Muscle layer of colon (tissue), 2 donors: Measurements from ENCODE around the gene PET100.

Experiments used
- H3K27ac ChIP-seq: one replicate; pipeline ENCODE4 v1.7.0; 2013; ENCODE audit warnings: low read depth, mild to moderate bottlenecking, low read length, moderate library complexity
- H3K27me3 ChIP-seq, 2 donors: one replicate each; pipeline ENCODE4 v1.7.0; 2013; ENCODE audit warnings: low read length in 2 of 2, mild to moderate bottlenecking in 2 of 2; ENCODE audit not compliant: insufficient read depth in 2 of 2, control insufficient read depth in 1 of 2
- H3K36me3 ChIP-seq: one replicate; pipeline ENCODE4 v1.7.0; 2013; ENCODE audit warnings: mild to moderate bottlenecking, low read length; ENCODE audit not compliant: insufficient read depth
- H3K4me1 ChIP-seq: one replicate; pipeline ENCODE4 v1.7.0; 2013; ENCODE audit warnings: mild to moderate bottlenecking, low read length; ENCODE audit not compliant: insufficient read depth
- H3K4me3 ChIP-seq, 2 donors: one replicate each; pipeline ENCODE4 v1.7.0; 2013; ENCODE audit warnings: low read length in 2 of 2, low read depth in 1 of 2, mild to moderate bottlenecking in 1 of 2, moderate library complexity in 1 of 2
- H3K9ac ChIP-seq: one replicate; pipeline ENCODE4 v1.7.0; 2013; ENCODE audit warnings: low read length
- H3K9me3 ChIP-seq: one replicate; pipeline ENCODE4 v1.7.0; 2013; ENCODE audit warnings: mild to moderate bottlenecking, low read length
- donor health status: abdominal sarcoma.
- donor health status: Adenocarcinoma of cecum.

PET100 gene

GRCh38 chr19:7602935-7603497 lies 26.6 kb upstream of the PET100 start:
- no peaks in the 10 kb centered on the region for H3K9me3 ChIP-seq
- H3K4me1 ChIP-seq, result no peaks in the 10 kb centered on the region
- H3K27ac ChIP-seq, result no peak overlapping the region
- no peak overlapping the region for H3K9ac ChIP-seq
- H3K27me3 ChIP-seq, result peaks cover 0 to 22% of the 10 kb centered on the region in 2 donors
- H3K4me3 ChIP-seq, result no peak overlapping the region
- no peaks in the 10 kb centered on the region for H3K36me3 ChIP-seq

GRCh38 chr19:7603919-7604318 lies 25.7 kb upstream of the PET100 start:
- H3K36me3 ChIP-seq, result no peaks in the 10 kb centered on the region
- no peak overlapping the region for H3K9ac ChIP-seq
- no peaks in the 10 kb centered on the region for H3K9me3 ChIP-seq
- H3K4me3 ChIP-seq, result no peak overlapping the region
- peaks cover 0 to 15% of the 10 kb centered on the region in 2 donors for H3K27me3 ChIP-seq
- H3K27ac ChIP-seq, result no peak overlapping the region
- no peaks in the 10 kb centered on the region for H3K4me1 ChIP-seq

DNA sequence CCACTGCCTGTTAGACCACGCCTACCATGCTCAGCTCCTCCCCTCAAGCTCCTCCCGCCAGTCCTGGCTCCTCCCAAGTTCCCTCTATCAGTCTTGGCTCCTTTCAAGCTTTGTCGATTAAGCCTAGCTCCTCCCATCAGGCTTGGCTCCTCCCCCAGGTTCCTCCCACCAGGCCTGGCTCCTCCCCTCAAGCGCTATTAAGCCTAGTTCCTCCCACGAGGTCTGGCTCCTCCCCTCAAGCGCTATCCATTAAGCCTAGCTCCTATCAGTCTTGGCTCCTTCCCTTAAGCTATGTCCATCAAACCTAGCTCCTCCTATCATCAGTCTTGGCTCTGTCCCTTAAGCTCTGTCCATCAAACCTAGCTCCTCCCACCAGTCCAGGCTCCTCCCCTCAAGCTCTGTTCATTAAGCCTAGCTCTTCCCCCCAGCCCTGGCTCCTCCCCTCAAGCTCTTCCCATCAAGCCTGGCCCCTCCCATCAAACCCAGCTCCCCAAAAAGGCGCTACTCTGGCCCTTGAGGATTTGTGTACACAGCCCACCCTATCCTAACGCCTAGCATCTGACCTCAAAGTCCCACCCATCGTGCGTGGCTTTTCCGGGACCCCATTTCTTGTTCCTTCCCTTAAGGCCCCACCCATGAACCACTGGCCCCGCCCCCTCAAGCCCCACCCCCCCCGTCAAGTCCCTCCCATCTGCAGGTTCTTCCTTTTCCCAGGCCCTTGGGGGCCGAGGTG lies 23.9 kb upstream of the PET100 start:
- Histone ChIP-seq H3K9me3 (no peaks in the 10 kb centered on the region), H3K4me1 (no peaks in the 10 kb centered on the region), H3K27me3 (peaks cover 0 to 15% of the 10 kb centered on the region in 2 donors), H3K4me3 (no peak overlapping the region), H3K9ac (no peak overlapping the region), H3K36me3 (no peaks in the 10 kb centered on the region), H3K27ac (no peak overlapping the region)

- no peak overlapping the region for H3K27ac ChIP-seq
- H3K9me3 ChIP-seq, result no peaks in the 10 kb centered on the region
- H3K27me3 ChIP-seq, result peaks cover 0 to 15% of the 10 kb centered on the region in 2 donors
- no peaks in the 10 kb centered on the region for H3K36me3 ChIP-seq
- no peak overlapping the region for H3K4me3 ChIP-seq
- no peak overlapping the region for H3K9ac ChIP-seq
- no peaks in the 10 kb centered on the region for H3K4me1 ChIP-seq
These were observed 23.3 kb upstream of the PET100 start for GRCh38 chr19:7606289-7606688.

DNA sequence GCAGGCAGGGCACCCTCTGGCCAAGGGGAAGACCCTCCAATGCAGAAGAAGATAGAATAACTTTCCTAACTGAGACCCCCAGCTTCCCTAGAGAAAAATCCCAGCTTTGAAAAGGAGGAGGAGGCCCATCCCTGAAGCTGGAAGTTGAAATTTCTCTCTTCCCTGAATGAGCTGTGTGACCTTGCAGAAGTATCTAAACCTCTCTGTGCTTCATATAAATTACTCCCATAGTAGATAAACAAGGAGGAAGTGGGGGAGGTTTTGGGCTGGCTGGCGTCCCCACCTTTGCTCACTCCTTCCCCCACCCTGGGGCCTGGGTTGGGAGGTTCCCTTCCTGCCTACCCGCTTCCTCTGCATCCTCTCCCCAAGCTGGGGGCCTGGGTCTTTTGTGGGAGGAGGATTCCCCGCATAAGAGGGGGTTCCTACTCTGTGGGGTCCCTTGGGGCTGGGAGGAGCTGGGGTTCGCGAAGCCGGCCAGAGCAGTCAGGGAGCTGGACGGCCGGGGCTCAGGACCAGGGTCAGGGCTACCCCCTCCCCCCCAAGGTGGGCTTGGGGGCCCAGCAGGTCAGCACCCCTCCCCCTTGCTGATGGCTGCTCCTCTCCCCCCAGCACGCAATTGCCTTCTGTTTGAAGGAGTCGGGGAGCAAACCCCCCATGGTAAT lies 22.2 kb upstream of the PET100 start:
- H3K9ac ChIP-seq, result no peak overlapping the region
- H3K9me3 ChIP-seq, result no peaks in the 10 kb centered on the region
- no peak overlapping the region for H3K4me3 ChIP-seq
- no peaks in the 10 kb centered on the region for H3K4me1 ChIP-seq
- no peak overlapping the region for H3K27ac ChIP-seq
- no peaks in the 10 kb centered on the region for H3K36me3 ChIP-seq
- peaks cover 0 to 15% of the 10 kb centered on the region in 2 donors for H3K27me3 ChIP-seq

GRCh38 chr19:7607874-7608560 lies 21.6 kb upstream of the PET100 start:
- H3K4me3 ChIP-seq, result no peak overlapping the region

DNA sequence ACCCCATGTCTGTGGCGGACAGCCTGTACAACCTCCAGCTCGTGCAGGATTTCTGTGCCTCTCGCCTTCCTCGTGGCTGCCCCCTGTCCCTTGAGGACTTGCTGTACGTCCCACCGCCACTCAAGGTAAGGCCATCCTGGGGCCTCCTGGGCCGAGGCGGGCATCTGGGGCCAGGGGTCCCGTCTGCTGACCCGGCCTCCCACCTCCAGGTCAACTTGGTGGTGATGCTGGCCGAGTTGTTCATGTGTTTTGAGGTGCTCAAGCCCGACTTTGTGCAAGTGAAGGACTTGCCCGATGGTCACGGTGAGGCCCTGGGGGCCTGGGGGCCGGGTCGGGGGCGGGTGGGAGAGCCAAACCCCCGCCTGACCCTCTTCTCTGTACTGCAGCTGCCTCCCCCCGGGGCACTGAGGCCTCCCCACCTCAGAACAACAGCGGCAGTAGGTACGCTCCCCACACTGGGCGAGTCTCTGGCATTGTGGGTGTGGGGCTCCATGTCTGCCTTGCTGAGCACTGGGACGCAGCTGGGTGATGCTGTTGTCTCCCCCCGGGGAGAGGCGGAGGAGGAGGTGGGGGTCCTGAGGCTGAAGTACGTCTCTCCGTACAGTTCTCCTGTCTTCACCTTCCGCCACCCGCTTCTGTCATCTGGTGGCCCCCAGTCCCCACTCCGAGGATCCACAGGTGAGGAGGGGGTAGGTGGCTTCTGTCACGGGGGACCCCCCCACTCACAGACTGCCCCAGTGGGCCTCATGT lies 18.9 kb upstream of the PET100 start:
- no peak overlapping the region for H3K27ac ChIP-seq
- H3K36me3 ChIP-seq, result no peaks in the 10 kb centered on the region
- no peaks in the 10 kb centered on the region for H3K9me3 ChIP-seq
- no peak overlapping the region for H3K4me3 ChIP-seq
- no peak overlapping the region for H3K9ac ChIP-seq
- peaks cover 0 to 1% of the 10 kb centered on the region in 2 donors for H3K27me3 ChIP-seq
- H3K4me1 ChIP-seq, result no peaks in the 10 kb centered on the region

More at GRCh38 chr19:7607874-7608560, 21.6 kb upstream of the PET100 start:
- no peak overlapping the region for H3K9ac ChIP-seq
- H3K27ac ChIP-seq, result no peak overlapping the region
- H3K36me3 ChIP-seq, result no peaks in the 10 kb centered on the region
- no peaks in the 10 kb centered on the region for H3K4me1 ChIP-seq
- H3K27me3 ChIP-seq, result peaks cover 0 to 15% of the 10 kb centered on the region in 2 donors
- H3K9me3 ChIP-seq, result no peaks in the 10 kb centered on the region

DNA sequence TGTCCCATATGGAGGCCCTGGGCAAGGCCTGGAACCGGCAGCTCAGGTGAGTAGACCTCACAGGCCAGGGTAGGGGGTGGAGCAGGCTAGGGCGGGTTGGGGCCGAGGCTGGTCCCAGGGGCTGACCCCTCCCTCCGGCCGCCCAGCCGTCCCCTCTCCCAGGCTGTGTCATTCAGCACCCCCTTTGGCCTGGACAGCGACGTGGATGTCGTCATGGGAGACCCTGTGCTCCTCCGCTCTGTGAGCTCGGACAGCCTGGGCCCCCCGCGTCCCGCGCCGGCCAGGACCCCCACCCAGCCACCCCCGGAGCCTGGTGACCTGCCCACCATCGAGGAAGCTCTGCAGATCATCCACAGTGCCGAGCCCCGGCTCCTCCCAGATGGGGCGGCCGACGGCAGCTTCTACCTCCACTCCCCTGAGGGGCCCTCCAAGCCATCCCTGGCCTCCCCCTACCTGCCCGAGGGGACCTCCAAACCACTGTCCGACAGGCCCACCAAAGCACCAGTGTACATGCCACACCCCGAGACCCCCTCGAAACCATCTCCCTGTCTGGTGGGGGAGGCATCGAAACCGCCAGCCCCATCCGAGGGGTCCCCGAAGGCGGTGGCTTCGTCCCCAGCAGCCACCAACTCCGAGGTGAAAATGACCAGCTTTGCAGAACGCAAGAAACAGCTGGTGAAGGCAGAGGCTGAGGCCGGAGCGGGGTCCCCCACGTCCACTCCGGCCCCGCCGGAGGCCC lies 17.9 kb upstream of the PET100 start:
- no peaks in the 10 kb centered on the region for H3K36me3 ChIP-seq
- no peak overlapping the region for H3K27ac ChIP-seq
- H3K27me3 ChIP-seq, result no peaks in the 10 kb centered on the region
- no peaks in the 10 kb centered on the region for H3K4me1 ChIP-seq
- H3K9me3 ChIP-seq, result no peaks in the 10 kb centered on the region
- no peak overlapping the region for H3K4me3 ChIP-seq
- H3K9ac ChIP-seq, result no peak overlapping the region

DNA sequence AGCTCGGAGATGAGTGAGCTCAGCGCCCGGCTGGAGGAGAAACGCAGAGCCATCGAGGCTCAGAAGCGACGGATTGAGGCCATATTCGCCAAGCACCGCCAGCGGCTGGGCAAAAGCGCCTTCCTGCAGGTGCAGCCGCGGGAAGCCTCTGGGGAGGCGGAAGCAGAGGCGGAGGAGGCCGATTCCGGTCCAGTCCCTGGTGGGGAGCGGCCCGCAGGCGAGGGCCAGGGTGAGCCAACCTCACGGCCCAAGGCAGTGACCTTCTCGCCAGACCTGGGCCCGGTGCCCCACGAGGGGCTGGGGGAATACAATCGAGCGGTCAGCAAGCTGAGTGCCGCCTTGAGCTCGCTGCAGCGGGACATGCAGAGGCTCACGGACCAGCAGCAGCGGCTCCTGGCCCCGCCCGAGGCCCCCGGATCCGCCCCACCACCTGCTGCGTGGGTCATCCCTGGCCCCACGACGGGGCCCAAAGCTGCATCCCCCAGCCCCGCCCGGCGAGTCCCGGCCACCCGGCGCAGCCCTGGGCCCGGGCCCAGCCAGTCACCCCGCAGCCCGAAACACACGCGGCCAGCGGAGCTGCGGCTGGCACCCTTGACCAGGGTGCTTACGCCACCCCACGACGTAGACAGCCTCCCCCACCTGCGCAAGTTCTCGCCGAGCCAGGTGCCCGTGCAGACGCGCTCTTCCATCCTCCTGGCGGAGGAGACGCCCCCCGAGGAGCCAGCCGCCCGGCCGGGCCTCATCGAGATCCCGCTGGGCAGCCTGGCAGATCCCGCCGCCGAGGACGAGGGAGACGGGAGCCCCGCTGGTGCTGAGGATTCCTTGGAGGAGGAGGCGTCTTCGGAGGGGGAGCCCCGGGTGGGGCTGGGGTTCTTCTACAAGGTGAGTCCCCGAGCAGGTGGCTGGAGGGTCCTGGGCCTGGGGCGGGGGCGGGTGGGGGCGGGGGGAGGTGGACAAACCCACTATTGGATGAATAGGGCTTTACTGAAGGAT lies 17.0 kb upstream of the PET100 start:
- no peaks in the 10 kb centered on the region for H3K9me3 ChIP-seq
- H3K36me3 ChIP-seq, result no peaks in the 10 kb centered on the region
- H3K4me1 ChIP-seq, result no peaks in the 10 kb centered on the region
- no peak overlapping the region for H3K4me3 ChIP-seq
- no peaks in the 10 kb centered on the region for H3K27me3 ChIP-seq
- no peak overlapping the region for H3K27ac ChIP-seq
- H3K9ac ChIP-seq, result no peak overlapping the region
